Colon (tissue), 2 donors: ENCODE data around the gene WDR48.
"Not testable (repeated sequence)": the region's sequence is repeated elsewhere in the genome, so short reads cannot be mapped to it uniquely, and the experiment has no call there.

Source experiments
- FAIRE-seq: peaks from 2 replicates; lab custom pipeline; 2012; peaks lifted over from hg19 to GRCh38; lab: Jason Lieb, UNC
- donor health status: control.
- donor health status: control.

Gene WDR48

DNA sequence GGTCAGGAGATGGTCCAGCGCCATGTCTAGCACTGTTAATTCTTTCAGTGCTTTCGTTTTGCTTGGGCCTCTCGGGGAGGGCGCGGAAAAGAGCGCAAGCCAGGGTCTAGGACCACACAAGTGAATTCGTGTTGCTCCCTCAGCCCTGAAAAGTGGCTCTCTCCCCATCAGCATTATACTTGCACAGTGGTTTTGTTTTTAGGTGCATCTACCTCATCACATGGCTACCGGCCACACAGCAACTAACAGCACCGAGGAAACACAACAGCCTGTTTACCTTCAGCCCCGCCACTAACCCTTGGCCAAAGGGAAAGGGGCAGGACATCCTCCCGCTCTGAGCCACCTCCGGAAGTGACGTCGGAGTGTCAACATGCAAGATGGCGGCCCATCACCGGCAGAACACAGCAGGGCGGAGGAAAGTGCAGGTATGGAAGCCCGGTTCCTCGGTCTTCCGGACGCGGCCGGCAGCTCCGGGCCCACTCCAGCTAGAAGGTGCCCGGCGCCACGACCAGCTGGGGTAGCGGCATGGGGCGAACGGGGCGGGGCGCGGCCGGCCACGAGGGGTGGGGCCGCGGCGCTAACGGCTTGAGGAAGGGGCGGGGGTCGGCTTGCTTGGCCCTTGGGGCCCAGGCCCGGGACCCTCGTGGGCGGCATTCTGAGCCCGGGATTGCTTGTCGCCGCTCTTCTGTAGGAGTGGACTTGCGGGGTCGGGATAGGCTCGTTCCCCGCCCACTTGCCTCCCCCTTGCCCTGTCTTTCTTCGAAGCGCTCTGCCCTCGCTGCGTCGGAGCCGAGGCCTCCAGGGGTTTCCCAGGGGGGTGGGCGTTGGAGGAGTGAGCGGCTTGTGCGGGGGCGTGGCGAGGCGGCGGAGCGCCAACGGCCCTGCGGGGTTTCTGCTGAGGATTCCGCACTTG, at the start of gene WDR48, which contains the start of gene SCN11A:
Gene WDR48, plus strand, starts transcription at position 368 of the 913 bp plus-strand sequence. Its CDS starts 10 bp downstream, at position 378.
Gene SCN11A, minus strand, starts transcription at position 296 of the 913 bp plus-strand sequence. CDS start 101,582 bp downstream, outside the sequence.
- no peak for FAIRE-seq

GRCh38 chr3:39005295-39005694, 46.5 kb upstream of the WDR48 start:
- no peak for FAIRE-seq

DNA sequence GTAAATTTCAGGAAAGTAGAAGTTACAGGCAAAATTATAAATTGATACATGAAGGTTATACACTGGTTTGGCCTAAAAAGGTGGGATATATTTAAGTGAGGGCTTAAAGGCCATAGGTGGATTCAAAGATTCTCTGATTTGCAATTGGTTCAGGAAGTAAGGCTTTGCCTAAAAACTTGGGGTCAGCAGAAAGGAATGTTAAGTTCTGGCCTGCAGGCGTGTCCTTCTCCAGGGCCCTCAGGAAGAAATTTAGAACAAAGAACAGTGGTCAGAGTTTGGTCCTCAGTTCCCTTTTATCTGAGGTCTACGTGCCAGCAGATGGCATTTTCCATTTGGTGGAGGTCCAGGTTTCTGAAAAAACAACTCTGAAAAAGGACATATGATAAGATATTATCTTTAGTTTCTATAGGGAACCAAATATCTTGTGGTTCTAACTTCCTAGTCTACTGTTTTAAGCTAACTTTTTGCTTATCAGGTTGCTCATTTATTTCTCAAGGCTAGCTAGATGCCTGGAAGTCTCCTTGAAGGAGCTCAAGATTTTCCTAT, 40.6 kb upstream of the WDR48 start:
- FAIRE-seq: no peak

DNA sequence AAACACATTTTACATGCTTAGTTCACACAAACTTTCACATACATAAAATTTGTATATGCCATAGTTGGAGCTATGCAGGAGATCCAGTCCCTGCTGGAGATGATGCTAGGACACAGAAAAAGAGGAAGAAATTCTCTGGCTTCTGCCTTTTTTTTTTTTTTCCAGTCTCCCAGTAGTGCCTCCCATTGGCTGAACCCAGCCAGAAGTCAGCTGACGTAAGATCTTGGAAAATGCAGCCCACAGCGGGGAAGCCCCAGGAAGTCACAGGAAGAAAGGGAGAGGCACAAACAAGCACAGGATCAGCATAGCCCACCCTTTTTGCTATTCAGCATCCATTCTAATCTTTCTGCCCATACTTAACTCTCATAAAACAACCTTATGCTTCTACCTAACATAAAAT, 38.5 kb upstream of the WDR48 start:
- no peak for FAIRE-seq

GRCh38 chr3:39013921-39014509, 37.8 kb upstream of the WDR48 start:
- FAIRE-seq: no peak

- FAIRE-seq: no peak
These were observed 36.4 kb upstream of the WDR48 start for GRCh38 chr3:39015418-39015817.

DNA sequence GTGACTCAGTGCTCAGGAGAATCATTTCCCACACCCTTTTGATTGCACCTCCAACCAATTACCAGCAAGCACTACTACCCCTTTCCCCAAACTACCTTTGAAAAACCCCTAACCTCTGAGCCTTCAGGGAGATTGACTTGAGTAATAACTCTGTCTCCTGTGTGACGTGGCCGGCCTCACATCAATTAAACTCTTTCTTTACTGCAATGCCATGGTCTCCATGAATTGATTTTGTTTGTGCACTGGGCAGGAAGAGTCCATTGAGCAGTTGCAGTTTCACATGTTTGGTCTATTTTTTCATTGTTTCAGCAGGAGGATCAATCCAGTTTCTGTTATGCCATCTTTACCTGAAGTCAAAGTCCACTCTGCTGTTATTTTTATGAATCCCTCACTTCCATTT, 32.5 kb upstream of the WDR48 start:
- FAIRE-seq: no peak

DNA sequence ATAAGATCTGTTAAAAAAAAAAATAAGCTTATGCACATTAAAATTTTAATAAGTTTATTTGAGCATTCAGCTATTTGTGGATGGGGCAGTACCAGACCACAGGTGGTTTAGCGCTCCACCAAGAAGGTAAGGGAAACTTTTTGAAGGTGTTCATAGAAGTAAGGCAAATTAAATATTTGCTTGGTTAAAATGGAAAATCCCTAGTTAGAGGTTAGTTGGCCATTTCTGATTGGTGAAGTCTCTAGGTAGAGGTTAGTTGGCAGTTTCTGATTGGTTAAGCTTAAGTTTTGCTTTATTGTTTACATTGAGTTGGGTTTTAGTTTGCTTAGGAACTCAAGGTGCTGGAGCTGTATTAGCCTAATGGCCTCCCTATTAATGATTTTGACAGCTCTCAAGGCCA, 30.8 kb upstream of the WDR48 start:
- FAIRE-seq: no peak

DNA sequence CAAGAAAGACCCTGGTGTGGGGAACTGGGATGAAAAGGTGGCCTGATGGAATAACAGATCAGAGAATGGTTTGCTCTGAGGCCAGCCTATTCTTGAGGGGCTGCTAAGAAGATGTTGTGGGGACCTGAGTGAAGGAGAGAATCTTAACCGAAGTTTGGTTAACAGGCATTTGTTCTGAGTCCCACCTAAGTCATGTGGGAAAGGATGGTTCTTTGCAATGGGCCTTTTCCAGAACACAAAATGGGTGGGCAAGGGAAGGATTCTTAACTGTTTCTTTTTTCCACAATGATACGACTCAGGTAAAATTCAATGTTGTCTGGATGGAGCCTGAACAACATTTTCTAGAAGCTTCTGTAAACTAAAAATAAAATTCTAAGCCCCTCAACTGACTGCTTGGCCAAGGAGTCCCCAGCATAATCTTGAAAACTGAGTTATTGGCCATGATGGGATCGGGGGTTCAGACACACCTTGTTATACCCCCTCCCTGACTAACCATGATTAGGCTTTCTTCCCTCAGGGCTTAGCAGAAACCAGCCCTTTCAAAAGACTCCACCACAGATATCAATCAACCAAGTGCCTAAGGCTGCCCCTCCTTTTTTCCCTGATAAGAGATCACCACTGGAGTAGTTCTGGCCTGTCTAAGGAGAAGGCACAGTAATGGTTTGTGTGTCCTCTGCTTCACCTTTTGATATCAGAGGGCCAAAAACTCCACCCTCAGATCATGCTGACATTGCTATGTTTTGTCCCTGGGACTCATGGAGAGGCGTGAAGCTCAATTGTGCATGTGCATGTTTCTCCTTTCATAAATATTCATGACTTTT, 30.1 kb upstream of the WDR48 start:
- no peak for FAIRE-seq

DNA sequence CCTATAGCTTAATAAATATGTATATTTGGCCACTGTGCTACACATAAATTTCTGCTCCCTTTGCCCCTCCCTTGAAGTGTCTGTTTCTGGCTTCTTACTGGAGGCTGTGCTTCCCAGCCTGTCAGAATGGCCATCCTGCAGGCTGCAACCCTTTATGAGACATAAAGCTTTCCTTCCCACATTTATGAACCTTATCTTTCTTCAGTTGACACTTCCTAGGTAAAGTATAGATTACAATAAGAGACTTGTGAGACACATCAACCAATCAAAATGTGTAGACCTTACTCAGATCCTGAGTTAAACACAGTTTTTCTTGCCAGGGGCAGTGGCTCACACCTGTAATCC, 29.6 kb upstream of the WDR48 start:
- no peak for FAIRE-seq

DNA sequence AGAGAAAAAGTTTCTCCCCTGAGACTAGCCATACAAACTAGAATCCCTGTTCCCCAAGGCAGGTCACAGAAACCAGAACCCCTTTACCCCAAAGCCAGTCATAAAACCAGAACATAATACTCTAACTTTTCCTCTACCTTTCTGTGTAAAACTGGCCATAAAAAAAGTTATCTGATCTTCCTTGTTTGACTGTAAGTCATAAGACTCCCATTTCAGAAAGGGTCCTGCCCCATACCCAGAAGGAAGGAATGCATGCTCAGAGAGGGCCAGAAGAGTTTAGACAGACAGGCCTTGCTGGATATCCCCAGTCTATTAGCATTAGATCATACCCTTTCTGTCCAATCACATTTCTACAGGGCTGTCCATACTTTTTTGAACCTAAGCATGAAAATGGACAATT, 27.3 kb upstream of the WDR48 start:
- no peak for FAIRE-seq

DNA sequence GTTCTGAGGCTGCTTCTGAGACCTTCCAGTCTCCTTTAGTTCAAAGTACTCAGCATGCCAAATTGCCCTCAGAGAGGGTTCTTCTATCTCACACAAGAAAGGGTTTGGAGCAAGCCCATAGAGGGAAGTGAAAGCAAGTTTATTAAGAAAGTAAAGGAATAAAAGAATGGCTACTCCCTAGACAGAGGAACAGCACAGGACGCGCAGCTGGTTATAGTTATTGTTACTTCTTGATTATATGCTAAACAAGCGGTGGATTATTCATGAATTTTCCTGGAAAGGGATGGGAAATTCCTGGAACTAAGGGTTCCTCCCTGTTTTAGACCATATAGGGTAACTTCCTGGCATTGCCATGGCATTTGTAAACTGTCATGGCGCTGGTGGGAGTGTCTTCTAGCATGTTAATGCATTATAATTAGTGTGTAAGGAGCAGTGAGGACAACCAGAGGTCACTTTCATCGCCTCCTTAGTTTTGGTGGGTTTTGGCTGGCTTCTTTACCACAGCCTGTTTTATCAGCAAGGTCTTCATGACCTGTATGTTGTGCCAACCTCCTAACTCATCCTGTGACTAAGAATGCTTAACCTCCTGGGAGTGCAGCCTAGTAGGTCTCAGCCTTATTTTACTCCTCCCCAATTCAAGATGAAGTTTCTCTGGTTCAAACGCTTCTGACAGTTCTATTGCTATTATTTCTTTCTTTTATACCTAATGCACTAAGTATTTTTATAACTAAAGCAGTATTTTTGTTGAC, 26.4 kb upstream of the WDR48 start:
- no peak for FAIRE-seq

GRCh38 chr3:39028546-39028945, 23.3 kb upstream of the WDR48 start:
- no peak for FAIRE-seq

- no peak for FAIRE-seq
These were observed 22.3 kb upstream of the WDR48 start for GRCh38 chr3:39029556-39029955.

- FAIRE-seq: no peak
These were observed 13.7 kb upstream of the WDR48 start for GRCh38 chr3:39038165-39038564.

- FAIRE-seq: no peak
These were observed 1.8 kb upstream of the WDR48 start for GRCh38 chr3:39050029-39050428.

- no peak for FAIRE-seq
These were observed 767 bp downstream of the WDR48 start for GRCh38 chr3:39052583-39052982.

- FAIRE-seq: no peak
These were observed 1.9 kb downstream of the WDR48 start for GRCh38 chr3:39053696-39054095.

- FAIRE-seq: no peak
These were observed 4.3 kb downstream of the WDR48 start for GRCh38 chr3:39056151-39056550.

- not testable (repeated sequence) for FAIRE-seq
These were observed 9.4 kb downstream of the WDR48 start for GRCh38 chr3:39061228-39061627.

GRCh38 chr3:39062180-39062579, 10.4 kb downstream of the WDR48 start:
- FAIRE-seq: no peak

DNA sequence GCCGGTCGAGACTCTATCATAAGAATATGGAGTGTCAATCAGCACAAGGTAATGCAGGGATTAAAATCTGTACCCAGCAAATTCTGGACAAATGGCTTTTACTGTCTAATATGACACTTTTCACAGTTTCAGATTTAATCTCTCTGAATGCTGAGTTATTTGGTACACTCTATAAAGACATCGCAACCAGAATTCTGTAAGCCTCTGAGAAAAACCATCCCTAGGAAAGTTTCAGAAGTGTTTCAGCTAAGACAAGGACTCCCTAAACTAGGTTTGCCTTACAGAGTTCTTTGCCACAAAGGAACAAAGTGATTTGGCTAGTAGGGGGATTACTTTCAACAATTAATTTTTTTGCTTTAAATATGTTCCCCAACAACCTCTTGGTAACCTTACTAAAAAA, 11.3 kb downstream of the WDR48 start:
- no peak for FAIRE-seq
